Measurements from ENCODE around the gene ZNF566.
"Not testable (repeated sequence)": the region's sequence is repeated elsewhere in the genome, so short reads cannot be mapped to it uniquely, and the experiment has no call there.

ZNF566 gene

DNA sequence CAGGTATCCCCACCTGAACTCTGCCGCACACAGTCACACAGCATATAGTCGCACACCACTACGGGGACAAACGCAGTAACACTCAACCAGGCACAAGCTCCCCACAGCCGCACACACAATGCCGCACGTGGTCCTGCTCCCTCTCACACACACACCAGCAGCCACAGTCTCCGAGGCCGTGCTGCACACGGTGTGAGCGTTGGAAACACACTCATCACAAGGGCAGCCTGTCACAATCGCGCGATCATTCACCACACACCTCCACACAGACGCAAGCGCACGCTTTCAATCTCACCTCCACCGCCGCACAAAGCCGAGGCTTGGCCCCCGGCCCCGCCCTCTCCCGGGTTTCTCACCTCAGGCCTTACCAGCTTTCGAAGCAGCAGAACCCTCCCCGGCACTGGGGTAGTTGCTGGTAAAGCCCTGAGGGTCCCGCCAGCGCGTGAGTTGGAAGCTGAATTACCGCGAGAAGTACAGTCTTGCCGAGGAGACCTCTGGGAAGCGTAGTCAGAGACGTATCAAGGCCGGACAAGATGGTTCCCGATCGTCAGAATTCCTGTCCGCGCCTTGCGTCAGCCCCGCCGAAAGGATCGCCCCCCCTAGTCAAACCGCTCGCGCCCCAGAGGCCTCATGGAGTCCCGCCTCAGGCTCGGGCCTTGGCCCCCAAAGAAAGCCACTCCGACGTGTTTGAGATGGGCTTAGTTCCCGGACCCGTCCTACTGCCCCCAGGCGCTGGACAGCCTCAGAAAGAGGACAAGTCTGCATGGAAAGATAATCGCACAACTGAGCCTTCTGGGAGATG lies at the start of gene ZNF566:
TSS of gene ZNF566 (minus strand) at position 444 of the 802 bp plus-strand sequence. CDS start 13,004 bp downstream, outside the sequence.
- peak; percentile 97 for DNase-seq (ENCODE audit: low spot score)

DNA sequence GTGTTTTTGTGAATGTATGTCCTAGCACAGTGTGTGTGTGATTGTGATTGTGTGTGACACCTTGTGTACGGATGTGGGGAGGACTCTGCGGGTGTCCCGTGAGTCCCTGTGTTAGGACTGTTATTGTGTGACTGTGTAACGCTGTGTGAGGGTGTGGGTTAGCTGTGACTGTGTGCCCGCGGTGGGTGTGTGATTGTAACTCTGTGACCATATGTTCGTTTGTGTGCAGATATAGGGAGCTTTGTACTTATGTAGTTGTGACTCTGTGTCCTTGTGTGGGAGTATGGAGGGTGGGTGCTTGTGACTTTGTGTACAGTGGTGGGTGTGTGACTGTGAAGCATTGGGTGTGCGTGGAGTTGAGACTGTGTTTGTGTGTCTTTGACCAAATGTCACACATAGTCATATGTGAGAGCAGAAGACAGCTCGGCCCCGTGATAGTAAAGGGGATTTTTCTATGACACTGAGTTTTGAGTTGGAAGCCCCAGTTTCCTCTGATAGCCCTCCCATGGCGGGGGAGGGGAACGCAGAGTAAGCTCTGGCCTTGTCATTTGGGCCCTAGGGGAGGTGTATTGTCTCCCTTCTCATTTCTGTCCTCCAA lies 39.7 kb upstream of the ZNF566 start:
- DNase-seq (ENCODE audit: low spot score), result peak; percentile 38

DNA sequence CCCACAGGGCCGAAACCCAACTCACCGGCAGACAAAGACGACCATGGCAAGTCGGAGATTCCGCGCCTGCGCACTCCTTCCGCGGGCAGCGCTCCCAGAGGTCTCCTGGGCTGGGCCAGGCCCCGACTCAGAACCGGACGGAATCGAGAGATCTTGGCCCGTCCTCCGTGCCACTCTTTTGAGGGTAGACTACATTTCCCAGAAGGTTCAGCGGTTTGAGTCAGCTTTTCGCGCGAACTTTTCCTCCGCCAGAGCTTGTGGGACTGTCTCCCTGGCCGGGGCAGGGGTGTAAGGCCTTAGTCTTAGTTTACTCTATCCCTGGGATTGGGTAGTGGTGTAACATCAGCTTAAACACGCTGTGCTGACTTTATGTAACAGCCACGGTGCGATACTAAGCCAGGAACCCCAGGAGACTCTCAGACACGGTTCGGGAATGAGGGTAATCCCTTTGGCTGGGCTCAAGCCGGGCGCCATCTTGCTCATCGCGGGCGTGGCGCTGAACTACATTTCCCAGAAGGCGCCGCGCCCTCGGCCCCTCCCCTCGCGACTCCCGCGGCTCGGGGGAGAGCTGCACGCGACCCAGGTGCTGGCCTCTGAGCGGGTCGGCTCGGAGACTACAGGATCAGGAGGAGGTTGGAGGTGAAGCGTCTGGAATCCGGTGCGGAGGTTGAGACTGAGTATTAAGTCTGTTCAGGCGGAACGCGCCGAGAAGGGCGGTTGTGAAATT lies 39.0 kb upstream of the ZNF566 start, which contains the start of gene ZNF260:
TSS of gene ZNF260 (minus strand) at position 78 of the 727 bp plus-strand sequence. CDS start 13,033 bp downstream, outside the sequence.
- DNase-seq (ENCODE audit: low spot score), result peak; percentile 97

DNA sequence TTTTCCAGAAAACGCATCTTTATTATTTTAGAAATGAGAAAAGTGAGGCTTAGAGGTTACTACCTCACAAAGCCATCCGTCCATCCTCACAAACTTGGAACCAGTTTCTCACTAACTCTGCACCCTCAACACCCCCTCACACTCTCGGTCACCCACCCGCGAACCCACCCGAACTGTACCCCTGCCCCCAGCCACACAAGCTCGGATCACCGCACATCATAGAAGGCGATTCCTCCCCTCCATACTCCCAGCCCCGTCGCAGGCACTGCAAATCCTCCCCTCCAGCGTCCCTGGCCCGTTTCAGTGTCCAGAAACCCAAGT lies 38.5 kb upstream of the ZNF566 start:
- no peak for DNase-seq (ENCODE audit: low spot score)

DNA sequence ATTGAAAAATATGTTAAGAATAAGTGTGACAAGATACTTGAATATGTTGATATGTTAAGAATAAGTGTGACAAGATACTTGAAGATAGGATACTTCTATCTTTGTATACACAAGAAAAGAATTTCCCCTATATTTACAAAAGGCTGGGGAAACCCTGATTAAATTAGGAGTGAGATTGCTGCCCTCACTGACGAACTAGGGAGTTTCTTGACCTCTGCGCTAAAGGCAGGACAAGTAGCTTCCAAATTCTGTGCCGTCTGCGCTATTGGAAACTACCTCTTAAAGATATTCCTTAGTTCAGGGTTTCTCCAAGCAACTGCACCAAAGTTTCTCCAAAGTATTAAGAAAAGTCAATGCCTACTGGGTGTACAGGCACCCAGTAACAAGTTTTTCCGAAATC lies 38.0 kb upstream of the ZNF566 start:
- DNase-seq (ENCODE audit: low spot score), result no peak

DNA sequence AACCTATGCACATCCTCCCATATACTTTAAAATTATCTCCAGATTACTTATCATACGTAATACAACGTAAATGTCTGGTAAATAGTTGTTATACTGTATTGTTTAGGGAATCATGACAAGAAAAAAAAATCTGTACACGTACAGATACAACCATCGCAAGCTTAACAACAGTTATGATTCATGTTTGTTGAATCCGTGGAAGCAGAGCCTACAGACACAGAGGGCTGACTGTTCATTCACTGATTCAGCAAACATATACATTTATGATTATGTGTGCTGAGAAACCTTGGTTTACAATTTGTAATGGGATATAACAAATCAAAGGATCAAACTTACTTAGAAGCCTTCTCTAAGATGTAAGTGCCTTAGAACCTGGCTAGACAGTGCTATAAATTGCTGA lies 37.2 kb upstream of the ZNF566 start:
- no peak for DNase-seq (ENCODE audit: low spot score)

DNA sequence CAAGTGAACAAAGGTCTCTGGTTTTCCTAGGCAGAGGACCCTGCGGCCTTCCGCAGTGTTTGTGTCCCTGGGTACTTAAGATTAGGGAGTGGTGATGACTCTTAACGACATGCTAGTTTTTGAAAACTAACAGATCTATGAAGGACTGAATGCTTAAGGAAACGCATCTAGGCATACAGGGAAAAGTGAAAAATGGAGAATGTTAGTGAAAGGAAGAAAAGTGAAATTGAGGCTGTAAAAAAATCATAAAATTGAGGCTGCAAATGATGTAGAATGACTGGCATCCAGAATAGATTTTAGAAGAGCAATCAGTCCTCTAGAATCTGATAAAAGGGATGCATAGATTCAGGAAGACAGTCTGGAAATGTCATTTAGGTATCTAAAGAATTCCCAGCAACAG lies 35.3 kb upstream of the ZNF566 start:
- DNase-seq (ENCODE audit: low spot score), result no peak

DNA sequence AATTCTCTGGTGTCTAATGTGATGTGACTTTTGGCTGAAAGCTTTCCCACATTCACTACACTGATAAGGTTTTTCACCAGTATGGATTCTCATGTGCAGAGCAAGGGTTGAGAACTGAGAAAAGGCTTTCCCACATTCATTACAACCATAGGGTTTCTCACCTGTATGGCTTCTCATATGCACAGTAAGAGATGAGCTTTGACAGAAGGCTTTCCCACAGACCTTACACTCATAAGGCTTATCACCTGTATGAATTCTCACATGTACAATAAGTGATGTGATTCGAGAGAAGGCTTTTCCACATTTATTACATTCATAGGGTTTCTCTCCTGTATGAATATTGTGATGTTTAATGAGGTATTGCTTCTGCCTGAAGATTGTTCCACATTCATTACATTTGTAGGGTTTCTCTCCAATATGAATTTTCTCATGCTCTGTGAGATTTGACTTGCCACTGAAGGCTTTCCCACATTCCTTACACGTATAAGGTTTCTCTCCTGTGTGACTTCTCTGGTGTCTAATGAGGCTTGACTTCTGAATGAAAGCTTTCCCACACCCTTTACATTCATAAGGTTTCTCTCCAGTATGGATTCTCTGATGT lies 24.8 kb upstream of the ZNF566 start:
- no peak for DNase-seq (ENCODE audit: low spot score)

DNA sequence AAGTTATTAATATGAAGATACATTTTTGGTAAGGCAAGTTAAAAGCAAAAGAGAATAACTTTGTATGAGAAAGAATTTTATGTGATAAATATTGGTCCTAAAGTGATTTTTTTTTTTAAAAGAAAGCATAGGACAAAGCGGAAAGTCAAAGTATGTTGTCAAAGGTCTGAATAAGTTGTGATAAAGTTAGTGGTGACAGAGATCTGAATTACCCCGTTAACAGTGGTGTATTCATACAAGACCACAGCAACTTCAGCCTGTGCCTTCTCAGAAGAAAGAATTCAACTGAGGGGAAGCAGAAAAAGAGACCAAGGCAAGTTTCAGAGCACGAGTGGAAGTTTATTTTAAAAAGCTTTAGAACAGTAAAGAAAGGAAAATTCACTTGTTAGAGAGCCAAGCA lies 19.0 kb upstream of the ZNF566 start:
- no peak for DNase-seq (ENCODE audit: low spot score)

DNA sequence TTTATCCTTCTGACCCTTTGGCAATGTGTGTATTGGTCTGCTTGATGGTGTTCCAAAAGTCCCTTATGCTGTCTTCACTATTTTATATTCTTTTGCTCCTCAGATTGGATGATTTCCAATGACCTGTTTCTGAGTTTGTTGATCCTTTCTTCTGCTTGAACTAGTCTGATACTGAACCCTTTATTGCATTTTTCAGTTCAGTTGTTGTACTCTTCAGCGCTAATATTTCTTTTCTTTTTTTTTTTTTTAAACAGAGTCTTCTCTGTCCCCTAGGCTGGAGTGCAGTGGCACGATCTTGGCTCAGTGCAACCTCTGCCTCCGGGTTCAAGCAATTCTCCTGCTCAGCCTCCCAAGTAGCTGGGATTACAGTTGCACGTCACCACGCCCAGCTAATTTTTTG lies 12.6 kb upstream of the ZNF566 start:
- DNase-seq (ENCODE audit: low spot score), result no peak

DNA sequence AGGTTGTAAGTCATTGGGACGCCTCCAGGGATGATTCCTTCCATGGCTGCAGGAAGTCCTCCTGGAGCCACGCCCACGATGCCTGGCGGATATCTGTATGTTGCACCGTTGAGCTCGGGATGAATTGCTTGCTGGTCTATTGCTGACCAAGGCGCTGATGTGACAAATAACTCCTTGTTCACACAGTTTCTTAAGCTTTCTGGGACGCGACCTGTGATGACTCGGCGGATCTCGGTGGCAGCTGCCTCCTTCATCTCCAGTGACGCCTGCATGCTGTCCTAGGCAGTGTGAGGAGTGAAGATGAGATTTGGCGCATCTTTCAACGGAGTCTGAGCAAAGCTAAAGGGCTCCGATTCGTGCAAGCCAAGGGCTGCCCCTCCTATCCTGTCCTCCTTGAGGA lies 7.6 kb upstream of the ZNF566 start:
- no peak for DNase-seq (ENCODE audit: low spot score)

DNA sequence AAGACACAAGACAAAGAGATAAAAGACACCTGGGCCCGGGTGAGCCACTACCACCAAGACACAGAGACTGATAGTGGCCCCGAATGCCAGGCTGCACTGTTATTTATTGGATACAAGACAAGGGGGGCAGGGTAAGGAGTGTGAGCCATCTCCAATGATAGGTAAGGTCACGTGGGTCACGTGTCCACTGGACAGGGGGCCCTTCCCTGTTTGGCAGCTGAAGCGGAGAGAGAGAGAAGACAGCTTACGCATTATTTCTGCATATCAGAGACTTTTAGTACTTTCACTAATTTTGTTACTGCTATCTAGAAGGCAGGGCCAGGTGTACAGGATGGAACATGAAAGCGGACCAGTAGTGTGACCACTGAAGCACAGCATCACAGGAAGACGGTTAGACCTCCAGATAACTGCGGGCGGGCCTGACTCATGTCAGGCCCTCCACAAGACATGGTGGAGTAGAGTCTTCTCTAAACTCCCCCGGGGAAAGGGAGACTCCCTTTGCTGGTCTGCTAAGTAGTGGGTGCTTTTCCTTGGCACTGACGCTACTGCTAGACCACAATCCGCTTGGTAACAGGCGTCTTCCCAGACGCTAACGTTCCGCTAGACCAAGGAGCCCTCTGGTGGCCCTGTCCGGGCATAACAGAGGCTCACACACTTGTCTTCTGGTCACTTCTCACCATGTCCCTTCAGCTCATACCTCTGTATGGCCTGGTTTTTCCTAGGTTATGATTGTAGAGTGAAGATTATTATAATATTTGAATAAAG lies 3.5 kb upstream of the ZNF566 start:
- peak; percentile 26 for DNase-seq (ENCODE audit: low spot score)

DNA sequence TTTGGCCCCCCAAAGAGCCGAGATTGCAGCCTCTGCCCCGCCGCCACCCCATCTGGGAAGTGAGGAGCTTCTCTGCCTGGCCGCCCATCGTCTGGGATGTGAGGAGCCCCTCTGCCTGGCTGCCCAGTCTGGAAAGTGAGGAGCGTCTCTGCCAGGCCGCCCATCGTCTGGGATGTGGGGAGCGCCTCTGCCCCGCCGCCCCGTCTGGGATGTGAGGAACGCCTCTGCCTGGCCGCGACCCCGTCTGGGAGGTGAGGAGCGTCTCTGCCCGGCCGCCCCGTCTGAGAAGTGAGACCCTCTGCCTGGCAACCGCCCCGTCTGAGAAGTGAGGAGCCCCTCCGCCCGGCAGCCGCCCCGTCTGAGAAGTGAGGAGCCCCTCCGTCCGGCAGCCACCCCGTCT lies 1.5 kb upstream of the ZNF566 start:
- DNase-seq (ENCODE audit: low spot score), result not testable (repeated sequence)

DNA sequence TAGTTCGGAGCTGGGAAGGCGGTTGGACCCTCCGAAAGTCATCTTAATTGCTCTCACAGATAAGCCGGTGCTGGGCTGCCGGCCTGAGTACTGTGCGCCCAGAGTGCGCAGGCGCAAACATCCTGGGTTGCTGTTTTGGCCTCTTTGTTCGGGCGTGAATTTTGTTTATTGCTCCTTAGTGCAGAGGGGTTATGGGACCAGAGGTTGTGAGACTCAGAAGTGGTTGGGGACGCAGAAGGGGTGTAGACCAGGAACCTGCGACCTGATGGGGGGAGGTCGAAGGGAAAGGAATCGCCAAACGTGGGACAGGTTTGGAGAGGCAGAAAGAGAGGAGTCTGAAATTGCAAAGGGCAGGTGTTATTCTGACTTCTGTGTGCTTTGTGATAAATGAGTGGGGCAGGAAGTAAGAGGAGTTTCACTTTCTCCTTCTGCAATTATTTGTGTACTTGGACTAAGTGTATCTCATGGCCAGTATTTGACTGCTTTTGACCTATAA lies 607 bp upstream of the ZNF566 start:
- DNase-seq (ENCODE audit: low spot score), result peak; percentile 91

DNA sequence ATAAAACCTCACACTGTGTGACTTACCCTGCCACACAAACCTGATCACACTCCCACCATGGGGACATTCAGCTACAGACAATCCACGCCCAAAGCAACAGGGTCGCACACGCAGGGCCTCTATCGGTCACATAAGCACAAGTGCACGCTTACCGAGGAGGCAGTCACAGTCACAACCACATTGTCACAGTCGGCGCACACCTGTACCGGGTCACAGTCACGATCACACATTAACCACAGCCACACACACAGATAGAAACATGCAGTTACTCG lies 579 bp downstream of the ZNF566 start:
- DNase-seq (ENCODE audit: low spot score), result peak; percentile 33

DNA sequence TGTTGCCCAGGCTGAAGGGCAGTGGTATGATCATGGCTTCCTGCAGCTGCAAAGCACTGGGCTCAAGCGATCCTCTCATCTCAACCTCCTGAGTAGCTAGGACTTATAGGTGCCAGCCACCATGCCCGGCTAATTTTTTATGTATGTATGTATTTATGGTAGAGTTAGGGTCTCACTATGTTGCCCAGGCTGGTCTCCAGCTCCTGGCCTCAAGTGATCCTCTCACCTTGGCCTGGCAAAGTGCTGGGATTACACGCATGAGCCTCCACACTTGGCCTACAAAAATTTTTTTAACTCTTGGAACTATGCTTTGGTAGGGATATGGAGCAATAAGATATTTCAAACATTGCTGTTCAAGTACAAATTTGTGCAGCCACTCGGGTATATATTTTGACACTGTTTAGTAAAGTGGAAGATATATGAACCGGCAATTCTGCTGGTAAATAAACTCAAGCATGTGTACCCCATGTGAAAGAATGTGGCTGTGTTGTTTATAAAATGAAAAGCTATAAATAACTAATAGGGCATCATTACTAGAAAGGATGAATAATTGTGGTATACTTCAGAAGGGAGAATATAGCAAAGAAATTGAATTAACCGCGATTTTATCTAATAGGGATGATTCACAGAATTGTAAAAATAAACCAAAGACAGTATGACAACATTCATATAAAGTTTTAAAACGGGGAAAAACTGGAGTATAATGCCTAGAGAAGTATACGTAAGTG lies 1.1 kb downstream of the ZNF566 start:
- no peak for DNase-seq (ENCODE audit: low spot score)

DNA sequence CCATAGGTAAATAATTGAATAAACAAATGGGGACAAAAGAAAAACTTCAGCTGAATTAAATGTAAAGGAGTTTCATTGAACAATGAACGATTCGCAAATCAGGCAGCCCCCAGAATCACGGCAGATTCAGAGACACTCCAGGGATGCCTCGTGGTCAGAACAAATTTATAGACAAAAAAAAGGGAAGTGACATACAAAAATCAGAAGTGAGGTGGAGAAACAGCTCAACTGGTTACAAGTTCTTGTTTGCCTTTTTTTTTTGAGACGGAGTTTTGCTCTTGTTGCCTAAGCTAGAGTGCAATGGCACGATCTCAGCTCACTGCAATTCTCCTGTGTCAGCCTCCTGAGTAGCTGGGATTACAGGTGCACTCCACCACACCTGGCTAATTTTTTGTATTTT lies 5.7 kb downstream of the ZNF566 start:
- no peak for DNase-seq (ENCODE audit: low spot score)

DNA sequence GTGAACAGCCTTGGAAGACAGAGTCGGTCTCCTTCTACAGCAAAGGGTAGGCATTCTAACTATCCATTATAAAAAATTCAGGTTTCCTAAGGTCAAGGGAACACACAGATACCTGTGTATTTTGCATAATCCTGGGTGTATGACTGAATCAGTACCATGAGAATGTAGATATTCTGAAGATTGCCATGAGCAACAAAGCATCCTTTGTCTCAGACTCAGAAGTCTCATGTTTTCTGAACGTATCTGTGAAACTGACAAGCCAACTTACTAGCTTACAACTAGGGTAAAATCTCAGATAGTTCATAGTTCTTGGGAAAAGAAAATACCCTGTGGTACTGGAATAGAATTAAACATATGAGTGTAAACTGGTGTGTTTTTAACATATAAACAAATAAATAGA lies 6.5 kb downstream of the ZNF566 start:
- DNase-seq (ENCODE audit: low spot score), result no peak

DNA sequence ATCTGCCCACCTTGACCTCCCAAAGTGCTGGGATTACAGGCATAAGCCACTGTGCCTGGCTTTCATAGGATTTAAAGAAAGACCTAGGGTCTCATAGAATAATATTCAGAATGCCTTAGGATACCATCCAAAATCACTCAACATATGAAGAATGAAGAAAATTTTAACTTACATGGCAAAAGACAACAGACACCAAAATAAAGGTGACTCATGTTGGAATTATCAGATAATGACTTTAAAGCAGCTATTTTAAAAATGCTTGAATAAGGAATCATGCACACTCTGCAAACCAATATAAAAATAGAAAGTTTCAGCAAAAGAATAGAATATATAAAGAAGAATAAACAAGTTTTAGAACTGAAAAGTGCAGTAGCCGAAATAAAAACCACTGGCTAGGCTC lies 29.3 kb downstream of the ZNF566 start:
- no peak for DNase-seq (ENCODE audit: low spot score)

DNA sequence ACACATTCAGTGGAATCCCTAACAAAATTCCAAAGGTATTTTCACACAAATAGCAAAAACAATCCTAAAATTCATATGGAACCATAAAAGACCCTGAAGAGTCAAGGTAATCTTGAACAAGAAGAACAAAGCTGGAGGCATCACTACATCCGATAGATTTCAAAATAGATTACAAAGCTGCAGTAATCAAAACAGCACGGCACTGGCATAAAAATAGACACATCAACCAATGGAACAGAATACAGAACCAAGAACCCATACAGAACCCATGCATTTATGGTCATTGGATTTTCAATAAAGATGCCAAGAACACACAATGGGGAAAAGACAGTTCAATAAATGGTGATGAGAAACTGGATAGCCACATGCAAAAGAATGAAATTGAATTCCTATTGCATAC lies 32.5 kb downstream of the ZNF566 start:
- DNase-seq (ENCODE audit: low spot score), result no peak

DNA sequence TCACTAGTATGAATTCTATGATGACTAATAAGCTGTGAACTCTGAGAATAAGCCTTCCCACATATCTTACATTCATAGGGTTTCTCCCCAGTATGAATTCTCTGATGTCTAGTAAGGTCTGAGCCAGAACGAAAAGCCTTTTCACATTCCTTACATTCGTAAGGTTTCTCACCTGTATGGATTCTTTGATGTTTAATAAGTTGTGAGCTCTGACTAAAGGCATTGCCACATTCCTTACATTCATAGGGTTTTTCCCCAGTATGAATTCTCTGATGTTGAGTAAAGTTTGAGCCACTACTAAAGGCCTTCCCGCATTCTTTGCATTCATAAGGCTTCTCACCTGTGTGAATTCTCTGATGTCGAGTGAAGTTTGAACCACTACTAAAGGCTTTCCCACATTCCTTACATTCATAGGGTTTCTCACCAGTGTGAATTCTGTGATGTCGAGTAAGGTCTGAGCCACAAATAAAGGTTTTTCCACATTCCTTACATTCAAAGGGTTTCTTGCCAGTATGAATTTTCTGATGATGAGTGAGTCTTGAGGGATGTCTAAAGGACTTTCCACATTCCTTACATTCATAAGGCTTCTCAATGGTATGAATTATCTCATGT lies 40.2 kb downstream of the ZNF566 start:
- DNase-seq (ENCODE audit: low spot score), result no peak
